ENCODE measurements around the gene GPRC5D. TPM values are rescaled to one million over a fixed set of nuclear protein-coding genes. Genes with fewer than 3 reads are reported as not detected.
A peak's percentile ranks its signal among the peaks of the same experiment; 100 is the strongest.

The GPRC5D gene
- polyA plus RNA-seq, 1 of the 3 experiments (the other 2 are of a cell fraction), result not detected

GRCh38 chr12:12915656-12916055 is 36.3 kb downstream of the GPRC5D start:
- WGBS (ENCODE audit: low lambda C conversion rate), result 76% methylated on average over 6 of the region's 10 CpGs
- H3K79me2 ChIP-seq (ENCODE audit: insufficient read depth), result no peaks in the 10 kb centered on the region
- no peak overlapping the region for H3K4me2 ChIP-seq
- TF ChIP-seq CTCF (IDR thresholded peaks at IDR 0.05) (no peak), FOXJ3 (CRISPR knock-in tag; IDR thresholded peaks at IDR 0.05) (no peak), MXI1 (IDR thresholded peaks at IDR 0.05; ENCODE audit: low read depth, low read length) (no peak)
- H3K9me2 ChIP-seq, result no peaks in the 10 kb centered on the region
- no peak for DNase-seq
- ChIA-PET POLR2A (no interaction called here), CTCF (interaction anchor here (0.6 to 5.6 kb wide), 28 partner anchors 9 to 340 kb away, joined by 3 to 129 read pairs (median 6); partner anchors contain the start of gene GPRC5A)
- no peaks in the 10 kb centered on the region for H3K36me3 ChIP-seq (replicated peaks in 1 of 2; ENCODE audit: control insufficient read depth in 1 of 2, insufficient read depth in 2 of 2, low read length in 1 of 2)
- no peak overlapping the region for H3K4me3 ChIP-seq (ENCODE audit: low read depth in 2 of 2, low read length in 1 of 2)
- H3F3A ChIP-seq (replicated peaks; ENCODE audit: insufficient read depth), result no peaks in the 10 kb centered on the region
- H3K27me3 ChIP-seq (ENCODE audit: insufficient read depth), result no peaks in the 10 kb centered on the region
- peak overlapping the region; percentile 2; the same call in 1 of the 2 replicates for H2AFZ ChIP-seq (ENCODE audit: low read depth)
- no peaks in the 10 kb centered on the region for H3K4me1 ChIP-seq (ENCODE audit: control insufficient read depth in 1 of 2, insufficient read depth in 2 of 2, low read depth in 1 of 2, low read length in 1 of 2)
- H3K9ac ChIP-seq, result no peak overlapping the region
- no peaks in the 10 kb centered on the region for H4K20me1 ChIP-seq (ENCODE audit: insufficient read depth)
- H3K9me3 ChIP-seq, result no peaks in the 10 kb centered on the region
- H3K27ac ChIP-seq (ENCODE audit: low read depth in 2 of 2, low read length in 1 of 2), result no peak overlapping the region

GRCh38 chr12:12912711-12913110 is 39.3 kb downstream of the GPRC5D start:
- H3K79me2 ChIP-seq (ENCODE audit: insufficient read depth), result no peaks in the 10 kb centered on the region
- no peak overlapping the region for H3K9ac ChIP-seq
- no peaks in the 10 kb centered on the region for H3F3A ChIP-seq (replicated peaks; ENCODE audit: insufficient read depth)
- no peaks in the 10 kb centered on the region for H3K9me2 ChIP-seq
- POLR2A ChIA-PET, result no interaction called here
- CTCF ChIA-PET, result interaction anchor here (5.6 kb wide), 1 partner anchor 298 kb away, joined by 129 read pairs; no protein-coding TSS in a partner anchor
- H2AFZ ChIP-seq (ENCODE audit: low read depth), result no peak overlapping the region
- H4K20me1 ChIP-seq (ENCODE audit: insufficient read depth), result no peaks in the 10 kb centered on the region
- H3K4me1 ChIP-seq (ENCODE audit: control insufficient read depth in 1 of 2, insufficient read depth in 2 of 2, low read depth in 1 of 2, low read length in 1 of 2), result no peaks in the 10 kb centered on the region; a peak in 1 of 4 replicates
- H3K36me3 ChIP-seq (replicated peaks in 1 of 2; ENCODE audit: control insufficient read depth in 1 of 2, insufficient read depth in 2 of 2, low read length in 1 of 2), result no peaks in the 10 kb centered on the region
- H3K4me3 ChIP-seq (ENCODE audit: low read depth in 2 of 2, low read length in 1 of 2), result no peak overlapping the region
- 89% methylated on average over 5 of the region's 5 CpGs for WGBS (ENCODE audit: low lambda C conversion rate)
- no peak overlapping the region for H3K4me2 ChIP-seq
- TF ChIP-seq RFX5 (IDR thresholded peaks at IDR 0.05; ENCODE audit: low read length), result no peak
- no peak for TF ChIP-seq USF2 (IDR thresholded peaks at IDR 0.05; ENCODE audit: borderline replicate concordance, low read depth, low read length)
- no peak for TF ChIP-seq FOSL2 (IDR thresholded peaks at IDR 0.05; ENCODE audit: borderline replicate concordance, low read depth)
- TF ChIP-seq PBX3 (IDR thresholded peaks at IDR 0.05), result no peak
- no peak for TF ChIP-seq RCOR1 (IDR thresholded peaks at IDR 0.05; ENCODE audit: low read length)
- TF ChIP-seq IRF3 (IDR thresholded peaks at IDR 0.05; ENCODE audit: low read depth, low read length), result no peak
- no peak for TF ChIP-seq ZBTB33 (IDR thresholded peaks at IDR 0.05; ENCODE audit: borderline replicate concordance, low read depth)
- no peak for TF ChIP-seq ELF1 (IDR thresholded peaks at IDR 0.05)
- TF ChIP-seq NFIC (IDR thresholded peaks at IDR 0.05; ENCODE audit: borderline replicate concordance), result no peak
- TF ChIP-seq MAX (IDR thresholded peaks at IDR 0.05; ENCODE audit: low read depth), result no peak
- TF ChIP-seq NRF1 (IDR thresholded peaks at IDR 0.05; ENCODE audit: low read depth, low read length), result no peak
- no peak for TF ChIP-seq POLR2AphosphoS5 (IDR thresholded peaks at IDR 0.05; ENCODE audit: low read depth, low read length)
- no peak for TF ChIP-seq TEAD4 (IDR thresholded peaks at IDR 0.05; ENCODE audit: borderline replicate concordance, insufficient read depth)
- TF ChIP-seq RAD21 (IDR thresholded peaks at IDR 0.05; ENCODE audit: low read length), result no peak
- no peak for TF ChIP-seq SMC3 (IDR thresholded peaks at IDR 0.05; ENCODE audit: low read depth, low read length)
- no peak for TF ChIP-seq TAF1 (IDR thresholded peaks at IDR 0.05; ENCODE audit: borderline replicate concordance, low read depth, low read length)
- no peak for TF ChIP-seq SIN3A (IDR thresholded peaks at IDR 0.05; ENCODE audit: borderline replicate concordance, low read depth, low read length)
- no peak for TF ChIP-seq MEF2A (IDR thresholded peaks at IDR 0.05; ENCODE audit: borderline replicate concordance, low read depth)
- TF ChIP-seq EZH2phosphoT487 (IDR thresholded peaks at IDR 0.05; ENCODE audit: borderline replicate concordance, low read depth), result no peak
- no peaks in the 10 kb centered on the region for H3K27me3 ChIP-seq (ENCODE audit: insufficient read depth)
- DNase-seq, result no peak
- H3K27ac ChIP-seq (ENCODE audit: low read depth in 2 of 2, low read length in 1 of 2), result no peak overlapping the region
- no peaks in the 10 kb centered on the region for H3K9me3 ChIP-seq

Data from SK-N-SH (cell line).